HG03342 (cell line): ENCODE data around the gene FYCO1.

ENCODE experiments used
- ATAC-seq: cut with Tn5 transposase; IDR thresholded peaks from one replicate; pipeline ENCODE4 v1.9.1; 2021; ENCODE audit warnings: mild to moderate bottlenecking, moderate library complexity; ENCODE audit not compliant: unreplicated experiment

The FYCO1 gene

GRCh38 chr3:45892161-45892560 lies 103.5 kb downstream of the FYCO1 start:
- no peak for ATAC-seq

DNA sequence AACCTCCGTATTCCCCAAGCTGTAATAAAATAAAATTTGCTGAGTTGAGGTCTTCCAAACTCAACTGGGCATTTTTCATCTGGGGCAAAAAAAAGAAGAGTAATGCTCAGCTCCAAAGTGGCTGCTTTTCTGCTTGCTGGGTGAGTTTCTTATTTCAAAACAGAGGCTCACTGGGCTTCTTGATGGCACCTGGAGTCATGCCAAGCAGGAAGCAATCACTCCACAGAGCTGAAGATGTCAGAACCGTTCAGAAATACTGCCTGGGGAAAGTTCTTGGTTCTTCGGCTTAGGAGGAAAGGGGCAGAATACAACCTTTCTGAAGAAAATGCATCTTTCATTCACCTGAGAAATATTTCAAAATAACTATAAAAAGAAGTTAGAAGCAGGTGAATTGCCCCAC lies 105.2 kb downstream of the FYCO1 start:
- ATAC-seq = no peak

DNA sequence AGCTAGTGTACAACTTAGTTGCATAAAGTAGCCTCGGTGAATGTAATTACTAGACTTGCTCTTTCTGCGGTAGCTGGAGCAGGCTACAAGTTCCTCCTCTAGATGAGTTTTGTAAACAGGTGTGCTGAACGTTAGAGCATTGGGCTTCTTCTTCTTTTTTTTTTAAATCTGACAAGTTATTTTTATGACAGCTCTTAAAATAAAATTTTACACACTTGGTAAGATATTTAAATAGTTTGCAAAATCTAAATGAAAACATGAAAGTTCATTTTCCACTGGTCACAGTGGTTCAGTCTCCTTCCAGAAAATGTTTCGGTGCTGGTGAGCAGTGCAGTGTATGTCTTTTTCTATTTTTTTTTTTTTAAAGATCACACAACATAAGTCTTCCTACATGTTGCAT lies 106.3 kb downstream of the FYCO1 start:
- ATAC-seq = no peak

DNA sequence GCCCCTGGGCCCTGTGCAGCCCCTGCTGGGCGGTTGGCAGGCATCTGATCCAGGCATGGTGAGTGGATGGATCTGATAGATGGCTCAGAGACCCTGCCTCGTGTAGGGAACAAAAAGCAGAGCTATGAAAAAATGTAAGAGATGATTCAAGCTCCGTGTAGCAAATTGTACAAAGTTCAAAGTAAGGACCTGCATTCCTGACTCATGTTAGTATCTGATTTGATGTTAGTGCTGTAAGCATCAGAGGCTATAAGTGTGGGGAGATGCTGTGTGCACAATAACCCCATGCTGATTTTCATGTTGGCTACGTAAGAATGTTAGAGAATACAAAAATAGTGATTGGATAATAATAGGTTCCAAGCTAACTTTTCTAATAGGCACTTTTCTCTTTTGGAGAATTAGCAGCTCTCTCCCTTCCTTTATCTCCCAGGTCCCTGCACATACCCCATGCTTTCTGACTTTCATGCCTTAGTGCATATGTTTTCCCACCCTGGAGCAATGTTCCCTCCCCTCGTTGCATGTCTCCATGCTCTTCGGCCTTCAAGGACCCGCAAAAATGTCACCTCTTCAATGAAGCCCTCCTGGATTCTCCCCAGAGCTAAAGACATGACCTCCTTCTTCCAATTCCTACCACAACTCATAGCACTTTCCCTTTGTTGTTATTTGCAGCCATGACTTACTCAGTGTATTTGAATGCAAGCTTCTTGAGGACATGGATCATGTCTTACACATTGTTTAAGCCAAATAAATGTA lies 107.7 kb downstream of the FYCO1 start:
- ATAC-seq = no peak

- ATAC-seq = no peak
Observed at GRCh38 chr3:45887285-45887684, 108.3 kb downstream of the FYCO1 start.

GRCh38 chr3:45885979-45886705 lies 109.5 kb downstream of the FYCO1 start, which contains the start of gene CCR9:
CCR9 (plus strand) TSS chr3:45886543; CDS start chr3:45894934, 8,391 bp downstream.
- ATAC-seq = no peak

DNA sequence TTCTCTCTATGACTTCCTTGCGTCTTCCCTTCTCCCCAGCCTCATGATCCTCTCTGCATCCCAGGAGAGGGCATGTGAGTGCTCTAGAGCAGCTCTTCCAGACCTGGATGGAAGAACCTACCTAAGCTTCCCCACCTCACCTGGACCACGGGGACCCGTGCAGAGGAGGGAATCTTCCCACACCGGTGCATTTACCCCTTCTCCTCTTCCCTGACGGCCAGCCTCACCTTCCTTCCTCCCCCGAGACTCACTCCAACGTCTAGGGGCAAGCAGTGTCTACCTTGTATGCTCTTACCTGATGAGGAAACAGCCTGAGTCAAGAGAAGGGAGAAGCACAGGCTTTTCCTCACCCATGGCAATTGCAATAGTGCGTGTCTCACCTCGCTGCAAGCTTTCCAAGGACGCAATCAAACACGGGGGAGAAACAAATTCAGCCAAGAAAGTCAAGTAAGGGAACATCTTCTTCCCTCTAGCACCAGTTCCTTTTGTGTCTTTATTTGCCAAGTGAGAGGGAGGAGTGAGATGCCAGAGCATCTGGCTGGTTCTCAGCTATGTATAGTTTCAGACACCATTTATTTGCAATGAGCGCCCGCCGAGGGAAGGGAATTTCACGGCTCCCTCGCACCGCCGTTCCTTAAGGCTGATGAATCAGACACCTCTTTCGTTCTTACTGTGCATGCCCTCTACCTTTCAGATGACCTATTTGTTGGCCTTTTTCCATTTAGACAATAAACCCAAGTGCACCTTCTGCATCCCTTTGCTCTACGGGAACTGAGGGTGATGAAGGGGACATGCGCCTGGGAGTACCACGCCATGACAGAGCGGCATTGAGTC lies 111.0 kb downstream of the FYCO1 start:
- ATAC-seq = no peak

DNA sequence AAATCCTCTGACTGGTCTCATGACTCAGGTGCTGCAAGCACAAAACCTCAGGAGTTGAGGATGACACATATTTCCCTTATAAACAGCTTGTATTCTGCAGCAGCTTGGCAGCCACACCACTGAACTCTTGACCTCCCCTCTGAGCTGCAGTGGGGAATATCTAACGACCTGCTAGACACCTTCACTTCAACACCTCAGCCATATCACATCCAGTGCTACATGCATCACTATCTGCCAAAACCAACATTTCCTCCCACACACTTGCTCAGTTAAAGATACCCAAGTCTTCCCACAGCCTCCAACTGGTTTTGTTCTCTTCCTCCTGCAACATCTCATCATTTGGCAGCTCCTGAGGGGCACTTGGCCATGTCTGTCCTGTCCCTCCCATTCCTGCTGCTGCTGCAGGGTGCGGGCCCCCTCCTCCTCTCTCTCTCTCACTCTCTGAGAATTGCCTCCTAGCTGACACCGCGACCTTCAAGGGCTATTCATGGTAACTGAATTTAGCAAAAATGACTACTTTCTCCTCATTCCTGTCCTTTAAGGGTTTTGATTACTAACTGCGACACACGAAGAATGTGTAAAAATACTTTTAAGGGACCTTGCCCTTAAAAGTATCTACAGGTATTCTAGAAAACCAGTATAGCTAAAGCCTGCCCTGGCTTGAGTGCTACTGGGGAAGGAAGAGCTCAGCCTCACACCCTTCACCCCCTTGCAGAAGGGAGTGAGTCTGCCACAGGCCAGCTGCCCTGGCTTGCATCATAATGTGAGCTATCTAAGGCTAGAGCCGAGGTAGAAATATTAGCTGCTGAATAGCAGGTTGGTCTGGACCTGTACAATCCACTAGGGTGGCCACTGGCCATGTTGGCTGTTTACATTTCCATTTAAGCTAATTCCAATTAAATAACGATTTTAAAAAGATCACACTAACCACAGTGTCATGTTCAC lies 114.3 kb downstream of the FYCO1 start:
- no peak for ATAC-seq

- ATAC-seq = no peak
Observed at GRCh38 chr3:45880725-45881077, 114.9 kb downstream of the FYCO1 start.

DNA sequence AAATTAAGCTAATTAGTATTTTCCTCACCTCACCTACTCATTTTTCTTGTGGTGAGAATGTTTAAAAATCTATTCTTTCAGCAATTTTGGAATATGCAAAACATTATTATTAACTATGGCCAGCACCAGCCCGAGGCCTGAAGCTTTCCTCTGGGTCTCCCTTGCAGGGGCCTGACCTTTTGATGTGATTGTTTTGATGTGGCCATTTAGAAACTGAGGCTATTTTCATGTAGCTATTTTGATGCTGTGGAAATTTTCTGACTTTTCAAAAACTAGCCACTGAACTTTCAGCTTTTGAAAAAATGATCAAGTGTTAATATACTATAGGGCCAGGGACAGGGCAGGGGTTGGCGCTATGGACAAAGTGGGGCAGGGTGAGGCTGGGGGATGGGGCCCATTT lies 117.5 kb downstream of the FYCO1 start:
- no peak for ATAC-seq

DNA sequence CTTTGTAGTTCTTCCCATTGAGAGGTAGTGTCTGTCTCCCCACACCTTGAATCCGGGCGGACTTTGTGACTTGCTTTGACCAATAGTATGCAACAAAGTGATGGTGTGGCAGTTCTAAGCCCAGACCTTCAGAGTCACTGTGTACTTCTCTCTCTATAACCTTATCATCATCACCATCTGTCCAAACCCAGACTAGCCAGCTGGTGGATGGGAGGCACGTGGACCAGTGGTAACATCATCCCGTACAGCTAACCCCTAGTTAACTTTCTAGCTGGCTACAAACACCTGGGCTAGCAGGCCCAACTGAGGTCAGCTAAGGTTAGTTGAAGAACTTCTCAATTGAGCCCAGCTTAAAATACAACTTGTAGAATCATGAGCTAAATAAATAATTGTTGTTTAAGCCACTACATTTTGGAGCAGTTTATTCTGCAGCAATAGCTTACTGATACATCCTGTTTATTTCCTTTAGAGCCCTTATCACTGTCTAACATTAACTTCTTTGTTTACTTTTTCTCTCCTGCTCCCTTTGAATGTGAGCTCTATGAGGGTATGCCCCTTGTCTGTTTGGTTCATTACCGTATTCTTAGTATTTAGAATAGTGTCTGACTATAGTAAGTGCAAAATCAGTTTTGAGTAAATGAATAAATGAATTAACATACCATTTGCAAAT lies 120.8 kb downstream of the FYCO1 start:
- no peak for ATAC-seq

DNA sequence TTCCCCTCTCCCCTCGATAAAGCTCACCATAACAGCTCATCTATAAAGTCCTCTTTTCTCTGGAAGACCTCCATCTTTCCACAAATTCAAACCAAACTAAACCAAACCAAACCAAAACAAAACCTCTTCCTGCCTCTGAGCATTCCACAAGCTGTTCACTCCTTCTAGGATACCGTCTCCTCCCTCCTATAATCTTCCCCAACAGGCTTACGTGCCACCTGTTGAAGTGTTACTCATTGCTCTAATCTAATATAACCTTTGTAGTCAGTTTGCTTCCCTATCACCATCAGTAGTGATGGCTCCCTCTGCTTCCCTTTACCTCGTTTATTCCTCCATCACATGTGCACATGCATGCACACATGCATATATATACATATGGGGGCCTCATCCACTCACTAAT lies 122.0 kb downstream of the FYCO1 start:
- ATAC-seq = no peak

DNA sequence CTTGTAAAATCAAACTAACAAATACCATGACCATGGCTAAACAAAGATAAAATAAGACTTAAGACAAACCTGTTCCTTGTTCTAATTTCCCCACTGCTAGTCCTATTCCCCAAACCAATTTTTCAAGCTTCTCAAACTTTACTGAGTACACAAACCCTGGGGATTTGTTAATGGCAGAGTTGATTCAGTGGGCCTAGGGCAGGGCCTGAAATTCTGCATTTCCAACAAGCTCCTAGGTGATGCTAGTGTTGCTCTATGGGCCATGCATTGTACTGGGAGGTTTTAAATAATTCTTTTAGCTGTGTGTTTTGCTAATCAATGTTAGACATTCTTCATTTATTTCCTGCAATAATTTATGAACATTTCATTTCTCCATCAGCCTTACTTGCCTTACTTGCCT lies 122.6 kb downstream of the FYCO1 start:
- no peak for ATAC-seq

DNA sequence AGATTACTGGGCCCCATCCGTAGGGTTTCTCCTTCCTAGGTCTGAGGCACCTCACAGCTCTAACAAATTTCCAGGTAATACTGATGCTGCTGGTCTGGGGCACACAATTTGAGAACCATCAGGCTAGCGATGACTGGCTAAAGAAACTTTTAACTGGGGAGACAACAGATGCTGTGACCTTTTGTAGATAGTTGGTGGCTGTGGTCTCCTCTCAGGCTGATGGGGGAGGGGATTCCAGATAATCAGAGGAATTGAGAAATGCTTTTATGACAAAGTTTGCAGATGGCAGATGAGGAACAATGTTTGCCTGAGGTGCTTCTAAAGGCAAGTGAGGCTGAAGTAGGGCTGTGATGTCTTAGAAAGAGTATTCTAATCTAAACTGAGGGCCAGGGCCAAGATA lies 123.1 kb downstream of the FYCO1 start:
- ATAC-seq = no peak

DNA sequence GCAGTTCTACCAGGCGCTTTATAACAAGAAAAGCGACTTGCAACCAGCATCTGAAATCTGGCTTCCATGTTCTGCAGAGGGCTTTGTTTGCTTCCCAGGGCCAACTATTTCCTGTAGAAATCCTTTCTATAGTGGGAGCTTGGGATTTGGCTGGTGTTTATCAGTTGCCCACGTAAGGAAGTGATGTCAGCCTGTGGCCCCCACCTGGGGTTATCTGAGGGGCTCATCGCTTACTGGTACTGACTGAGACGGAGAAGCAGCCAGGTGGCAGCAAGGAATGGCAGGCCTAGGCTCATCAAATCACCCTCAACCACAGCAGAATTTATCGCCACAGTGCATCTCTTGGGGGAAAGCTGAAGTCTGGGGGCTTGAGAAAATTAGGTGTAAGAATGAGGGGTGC lies 123.8 kb downstream of the FYCO1 start:
- no peak for ATAC-seq

DNA sequence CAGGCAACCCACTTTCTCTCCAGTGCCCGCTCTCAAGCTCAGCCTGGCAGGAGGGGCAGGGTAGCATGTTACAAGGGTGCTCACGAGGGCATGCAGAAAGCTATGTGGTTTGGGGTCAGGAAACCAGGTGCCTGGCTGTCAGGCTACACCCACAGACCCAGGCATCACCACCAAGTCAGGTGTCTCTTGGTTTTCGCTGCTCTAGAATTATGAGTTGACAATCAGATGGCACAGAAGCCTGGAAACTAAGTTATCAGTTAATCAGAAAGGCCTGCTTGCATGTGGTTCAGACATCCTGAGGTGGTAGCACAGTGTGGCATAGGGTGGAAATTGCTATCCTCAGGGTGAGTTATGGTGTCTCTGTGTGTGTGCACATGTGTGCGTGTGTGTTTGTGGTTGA lies 125.5 kb downstream of the FYCO1 start:
- ATAC-seq = no peak

- no peak for ATAC-seq
Observed at GRCh38 chr3:45869638-45870037, 126.0 kb downstream of the FYCO1 start.

DNA sequence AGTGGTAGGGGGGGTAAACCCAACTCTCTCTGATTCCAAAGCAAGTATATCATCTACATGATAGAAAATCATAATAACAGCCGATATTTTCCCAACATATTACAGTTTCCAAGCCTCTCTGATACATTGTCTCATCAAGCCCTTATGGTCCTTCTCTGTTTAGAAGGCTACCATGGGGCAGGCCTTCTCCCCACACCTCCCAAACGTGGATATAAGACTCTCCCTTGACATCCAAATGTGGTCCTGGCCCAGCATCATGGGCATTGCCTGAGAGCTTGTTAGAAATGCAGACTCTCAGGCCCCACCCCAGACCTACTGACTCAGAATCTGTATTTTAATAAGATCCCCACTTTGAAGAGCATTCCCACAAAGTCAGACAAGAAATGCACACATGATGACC lies 127.0 kb downstream of the FYCO1 start:
- ATAC-seq = no peak

DNA sequence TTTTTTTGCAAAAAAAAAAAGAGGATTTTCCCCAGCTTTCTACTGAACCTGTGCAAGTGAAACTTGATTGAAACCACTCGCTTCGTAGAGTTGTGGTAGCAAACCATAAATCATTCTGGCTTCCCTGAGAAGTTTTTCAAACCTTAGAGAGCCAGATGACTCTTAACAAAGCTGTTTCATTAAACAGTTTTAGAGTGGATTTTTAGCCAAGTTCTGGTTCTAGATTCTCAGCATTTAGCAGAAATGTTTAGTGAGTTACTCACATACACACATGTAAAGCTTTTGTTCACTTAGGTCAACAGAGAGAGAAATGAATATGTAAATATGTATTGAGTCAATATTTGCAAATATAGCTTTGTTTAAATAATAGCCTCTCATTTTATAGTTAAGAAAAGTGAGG lies 127.4 kb downstream of the FYCO1 start:
- ATAC-seq = no peak
